H54 (cell line): ENCODE data around the gene CORIN.
"Not testable (repeated sequence)": the region's sequence is repeated elsewhere in the genome, so short reads cannot be mapped to it uniquely, and the experiment has no call there.

ENCODE experiments used
- DNase-seq: peaks from one replicate; pipeline ENCODE4 v3.0.0; 2011; ENCODE audit warnings: low spot score, mixed read lengths; ENCODE audit not compliant: insufficient read length
- FAIRE-seq: peaks from 3 replicates; lab custom pipeline; 2011; peaks lifted over from hg19 to GRCh38; lab: Jason Lieb, UNC
- POLR2A ChIP-seq: IDR thresholded peaks from 2 replicates; pipeline ENCODE4 v1.6.1; 2011; ENCODE audit warnings: low read depth, mild to moderate bottlenecking, low read length

The CORIN gene

DNA sequence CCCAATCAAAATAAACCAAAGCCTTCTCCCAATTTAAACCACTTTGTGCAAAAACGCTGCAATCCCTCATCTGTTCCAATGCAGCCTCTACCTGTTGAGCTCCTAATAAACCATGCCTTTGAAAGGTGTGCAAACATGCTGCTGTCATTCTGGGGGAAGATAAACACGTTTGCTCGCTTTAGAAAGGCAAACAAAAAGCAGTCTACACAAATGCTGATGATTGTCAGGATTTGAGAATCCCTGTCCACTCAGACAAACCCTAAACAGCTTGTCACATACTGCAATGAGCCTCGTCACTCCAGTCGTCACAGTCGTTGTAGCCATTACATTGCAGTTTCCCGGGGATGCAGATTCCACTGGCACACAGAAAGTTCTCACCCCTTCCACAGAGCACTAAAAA is 145.2 kb downstream of the CORIN start:
- no peak for FAIRE-seq
- no peak for TF ChIP-seq POLR2A

DNA sequence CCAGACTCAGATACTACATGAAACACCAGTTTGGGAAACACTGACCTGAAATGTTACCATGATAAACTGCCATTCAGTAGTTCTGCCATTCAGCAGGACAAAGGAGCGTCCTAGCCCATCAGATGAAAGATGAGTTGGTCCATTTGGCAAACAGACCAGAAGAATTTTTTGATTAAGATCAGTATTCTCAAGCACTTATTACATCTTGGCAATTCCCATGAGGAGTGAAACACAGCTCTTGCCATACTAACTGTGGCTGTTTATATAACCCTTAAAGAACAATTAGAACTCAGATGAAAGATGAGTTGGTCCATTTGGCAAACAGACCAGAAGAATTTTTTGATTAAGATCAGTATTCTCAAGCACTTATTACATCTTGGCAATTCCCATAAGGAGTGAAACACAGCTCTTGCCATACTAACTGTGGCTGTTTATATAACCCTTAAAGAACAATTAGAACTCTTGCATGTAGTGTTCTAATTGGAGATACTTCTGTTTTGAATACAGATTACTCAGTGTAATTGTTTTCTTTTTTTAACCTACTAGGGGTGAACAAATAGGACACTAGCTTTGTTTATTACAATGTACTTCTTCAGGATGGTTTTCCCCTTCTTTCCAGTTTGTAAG is 146.0 kb downstream of the CORIN start:
- not testable (repeated sequence) for FAIRE-seq, DNase-seq

More for the DNA sequence above, 145.2 kb downstream of the CORIN start:
- DNase-seq = no peak

DNA sequence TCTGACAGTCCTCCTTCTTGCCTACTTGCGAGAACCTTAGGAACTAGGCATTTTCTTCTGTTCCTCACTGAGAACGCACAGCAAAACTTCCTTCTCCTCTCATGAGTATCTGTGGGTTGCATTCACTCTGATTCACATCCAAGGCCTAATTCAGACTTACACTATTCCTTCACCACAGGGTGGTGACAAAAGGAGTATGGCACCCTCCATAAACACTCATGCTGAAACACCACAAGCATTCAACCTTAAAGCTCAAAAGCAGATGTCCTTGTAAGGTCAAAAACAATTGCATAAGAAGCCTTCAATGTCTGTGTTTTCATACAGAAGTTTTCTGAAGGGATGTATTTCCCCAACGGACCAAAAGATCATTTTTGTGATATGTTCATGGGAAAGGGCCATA is 147.3 kb downstream of the CORIN start:
- no peak for TF ChIP-seq POLR2A
- FAIRE-seq (no peak), DNase-seq (no peak)

DNA sequence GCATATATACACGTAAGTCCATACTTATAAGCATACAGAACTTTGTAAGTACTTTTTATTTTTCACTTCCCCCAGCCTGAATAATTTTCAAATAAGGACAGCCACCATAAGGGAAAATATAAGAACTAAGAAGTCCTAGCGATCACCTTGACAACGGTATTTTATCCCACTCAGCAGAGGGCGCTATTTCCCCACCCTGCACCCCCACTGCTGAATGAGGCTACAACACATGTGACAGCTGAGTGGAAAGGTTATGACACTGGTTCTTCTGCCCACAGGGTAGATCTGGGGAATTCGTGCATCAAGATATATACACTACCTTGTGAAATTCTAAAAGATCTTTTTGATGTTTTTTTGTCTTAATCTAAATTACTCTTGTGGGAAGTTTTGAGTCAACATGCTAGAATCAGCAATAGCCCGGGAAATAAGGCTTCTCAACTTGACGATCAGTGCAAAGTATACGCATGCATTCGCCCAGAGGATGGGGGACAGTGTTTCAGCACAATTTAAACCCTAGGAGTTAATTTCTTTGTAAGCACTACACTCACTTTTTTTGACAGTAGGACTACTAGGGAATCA is 151.5 kb downstream of the CORIN start:
- TF ChIP-seq POLR2A = no peak
- DNase-seq (no peak), FAIRE-seq (peak; percentile 57)

DNA sequence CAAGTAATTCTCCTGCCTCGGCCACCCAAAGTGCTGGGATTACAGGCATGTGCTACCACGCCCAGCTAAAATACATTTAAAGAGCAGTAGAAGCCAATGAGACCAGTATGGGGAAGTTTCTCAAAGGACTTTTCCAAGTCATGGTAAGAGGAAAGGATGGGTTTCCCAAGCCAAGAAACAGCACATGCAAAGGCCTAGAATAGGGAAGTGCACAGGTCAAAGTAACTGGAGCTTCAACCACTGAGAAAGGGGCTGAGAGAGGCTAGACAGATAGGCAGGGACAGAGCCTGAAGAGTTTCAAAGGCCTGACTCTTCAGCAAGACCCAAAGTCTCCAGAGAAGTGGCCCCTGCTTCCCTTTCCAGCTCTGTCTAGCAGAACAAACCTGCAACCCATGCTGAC is 162.1 kb downstream of the CORIN start:
- no peak for DNase-seq
- FAIRE-seq = no peak
- TF ChIP-seq POLR2A = no peak

DNA sequence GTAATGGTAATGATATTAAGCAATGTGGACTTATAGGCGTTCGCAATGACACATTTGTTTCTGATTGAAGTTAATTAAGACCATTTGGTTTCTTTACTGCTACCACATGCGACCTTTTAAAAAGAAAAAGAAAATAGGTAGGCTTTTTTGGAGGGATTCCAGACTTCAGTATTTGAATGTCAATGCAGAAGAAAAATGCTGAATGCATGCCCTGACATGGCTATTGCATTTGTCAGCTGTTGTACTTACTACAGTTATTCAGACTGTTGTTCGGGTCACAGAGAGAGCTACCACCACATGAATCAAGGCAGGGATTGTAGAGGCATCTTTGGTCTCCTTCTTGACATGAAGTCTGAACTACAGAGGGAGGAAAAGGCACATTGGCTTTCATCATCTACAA is 163.7 kb downstream of the CORIN start:
- TF ChIP-seq POLR2A = no peak
- no peak for FAIRE-seq

DNA sequence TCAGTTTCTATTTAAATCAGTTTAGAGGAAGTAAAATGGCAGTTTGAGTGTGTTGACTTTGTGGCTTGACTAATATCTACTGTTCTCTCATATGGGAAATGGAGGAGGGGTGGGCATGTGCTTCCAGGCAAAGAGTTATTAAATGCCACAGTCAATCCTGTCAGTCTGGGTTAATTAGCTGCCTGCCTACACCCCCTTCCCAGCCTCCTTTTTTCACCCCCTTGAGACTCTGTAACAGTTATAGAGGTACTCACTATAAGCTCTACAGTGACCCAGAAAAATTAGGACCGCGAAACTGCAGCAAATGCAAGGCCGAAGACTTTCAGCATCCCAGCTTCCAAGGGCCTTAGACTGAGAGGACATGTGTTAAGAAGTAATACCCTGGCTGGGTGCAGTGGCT is 165.2 kb downstream of the CORIN start:
- FAIRE-seq (no peak), DNase-seq (no peak)
- no peak for TF ChIP-seq POLR2A

More for the DNA sequence above, 163.7 kb downstream of the CORIN start:
- no peak for DNase-seq

DNA sequence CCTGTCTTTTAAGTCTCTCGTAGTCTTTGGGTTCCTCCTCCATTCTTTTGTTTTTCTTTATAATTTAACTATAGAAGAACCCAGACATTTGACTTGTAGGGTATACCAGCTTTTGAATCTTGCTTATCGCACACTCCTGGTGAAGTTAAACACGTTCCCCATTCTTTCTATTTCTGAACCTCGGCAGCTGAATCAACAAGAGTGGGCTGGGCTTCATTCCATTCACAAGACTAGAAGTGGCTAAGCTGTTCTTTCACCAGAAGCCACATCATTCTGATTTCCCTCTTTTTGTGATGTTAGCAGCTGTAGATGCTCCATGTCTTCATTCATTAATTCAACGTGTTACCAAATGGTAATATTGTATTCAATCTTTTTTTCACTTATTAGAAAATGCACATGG is 167.9 kb downstream of the CORIN start:
- TF ChIP-seq POLR2A = no peak
- no peak for DNase-seq
- FAIRE-seq = no peak

DNA sequence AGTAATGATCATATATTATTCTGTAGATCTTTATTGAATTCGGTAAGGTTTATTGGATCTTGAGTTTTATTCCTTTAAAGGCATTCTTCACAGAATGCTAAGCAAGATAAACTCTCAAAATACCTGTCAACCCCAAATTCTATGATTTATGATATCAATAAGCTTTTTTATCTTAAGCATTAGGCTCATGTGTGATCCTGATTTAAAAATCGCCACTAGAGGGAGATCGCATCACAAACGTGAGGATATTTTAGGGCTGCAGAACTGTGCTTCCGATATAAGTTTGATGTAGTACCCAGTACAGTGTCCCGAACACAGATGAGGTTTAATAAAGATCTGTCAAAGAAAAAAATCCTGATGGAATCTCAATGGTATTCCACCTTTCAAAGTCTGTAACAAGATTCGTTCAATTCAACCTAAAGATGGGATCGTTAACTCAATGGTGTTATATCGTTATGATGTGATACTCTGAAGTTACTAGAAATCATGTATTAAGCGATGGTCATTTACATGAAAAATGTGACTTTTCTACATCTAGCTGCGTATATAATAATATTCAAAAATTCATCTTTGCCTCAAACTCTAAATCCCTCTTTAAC is 169.0 kb downstream of the CORIN start:
- FAIRE-seq = no peak
- no peak for TF ChIP-seq POLR2A
- no peak for DNase-seq

DNA sequence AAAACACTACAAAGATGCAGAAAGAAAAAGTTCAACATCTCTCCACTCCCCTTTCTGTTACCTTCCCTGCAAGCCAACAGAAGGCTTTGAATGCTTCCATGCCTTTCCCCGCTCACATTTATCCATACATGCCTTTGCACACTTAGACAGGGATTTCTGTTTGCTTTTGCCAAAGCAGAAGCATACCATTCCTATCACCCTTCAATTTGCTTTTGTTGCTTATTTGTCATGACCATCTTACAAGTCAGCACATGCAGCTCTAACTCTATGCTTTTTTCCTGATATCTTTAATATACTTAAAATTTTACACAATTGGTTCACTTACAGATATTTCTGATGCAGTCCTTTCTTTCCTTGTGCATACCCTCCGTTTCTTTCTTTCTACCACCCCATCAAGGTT is 169.6 kb downstream of the CORIN start:
- FAIRE-seq (no peak), DNase-seq (no peak)
- no peak for TF ChIP-seq POLR2A

DNA sequence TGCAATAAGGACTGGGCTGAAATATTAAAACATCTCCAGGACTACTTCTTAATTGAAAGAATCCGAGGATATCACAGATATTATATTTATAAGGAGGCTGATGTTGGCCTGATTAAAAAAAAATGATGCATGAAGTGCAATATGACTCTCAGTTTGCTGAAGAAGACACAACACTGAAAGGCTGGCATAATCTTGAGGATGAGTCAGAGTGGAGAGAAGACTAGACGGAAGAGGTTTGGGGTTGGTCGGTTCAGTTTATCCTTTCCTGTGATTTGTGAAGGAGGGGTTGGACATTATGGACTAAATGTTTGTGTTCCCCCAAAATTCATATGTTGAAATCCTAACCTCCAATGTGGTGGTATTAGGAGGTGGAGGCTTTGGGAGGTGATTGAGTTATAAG is 170.3 kb downstream of the CORIN start:
- DNase-seq (no peak), FAIRE-seq (no peak)
- TF ChIP-seq POLR2A = no peak

DNA sequence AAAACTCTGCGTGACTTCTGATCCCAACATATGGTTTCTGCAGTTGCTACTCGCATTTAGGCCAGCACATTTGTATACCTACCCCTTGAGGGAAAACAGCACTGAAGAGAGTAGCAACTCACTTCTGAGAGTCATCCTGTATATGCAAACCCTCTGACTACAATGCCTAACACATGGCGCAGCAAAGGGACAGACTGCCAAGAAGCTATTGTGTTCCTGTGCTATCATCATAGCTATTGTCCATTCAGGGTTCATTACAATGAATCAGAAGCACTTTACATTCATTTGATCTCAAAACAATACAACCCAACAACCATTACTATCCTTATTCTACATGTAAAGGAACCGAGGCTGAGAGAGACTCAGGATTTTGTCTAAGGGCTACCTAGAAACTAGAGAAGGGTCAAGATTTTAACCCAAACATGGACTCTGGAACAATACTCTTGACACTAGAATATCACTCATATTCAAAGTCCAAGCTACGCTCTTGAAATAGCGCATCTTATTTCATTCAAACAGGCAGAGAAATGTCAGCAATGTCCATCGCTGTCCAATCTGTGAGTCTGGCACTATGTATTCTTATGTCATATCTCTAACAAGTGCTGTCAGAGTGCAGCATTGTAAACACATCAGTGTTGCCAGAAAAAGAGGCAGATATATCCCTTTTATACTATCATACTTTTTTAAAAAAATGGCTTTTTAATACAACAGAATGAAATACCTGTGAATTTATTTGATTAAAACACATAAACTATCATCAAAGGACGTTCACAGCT is 173.6 kb downstream of the CORIN start:
- DNase-seq (no peak), FAIRE-seq (no peak)
- no peak for TF ChIP-seq POLR2A

DNA sequence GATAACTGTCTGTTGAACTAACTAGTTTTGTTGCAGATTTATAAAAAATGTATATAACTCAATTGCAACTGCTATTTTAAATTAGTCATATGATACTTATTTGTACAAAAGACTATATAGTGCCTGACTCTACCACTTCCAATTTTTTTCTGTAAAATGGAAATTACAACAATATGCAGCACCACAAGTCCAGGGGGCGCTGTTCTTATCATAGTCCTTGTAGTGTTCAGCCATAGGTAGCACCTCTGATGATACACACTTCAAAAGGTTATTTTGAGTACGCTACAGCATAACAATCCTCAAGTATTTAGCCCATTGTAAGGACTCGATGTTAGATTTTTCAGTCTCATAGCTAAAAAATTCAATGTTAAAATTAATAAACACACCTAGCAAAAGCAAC is 174.9 kb downstream of the CORIN start:
- no peak for FAIRE-seq

DNA sequence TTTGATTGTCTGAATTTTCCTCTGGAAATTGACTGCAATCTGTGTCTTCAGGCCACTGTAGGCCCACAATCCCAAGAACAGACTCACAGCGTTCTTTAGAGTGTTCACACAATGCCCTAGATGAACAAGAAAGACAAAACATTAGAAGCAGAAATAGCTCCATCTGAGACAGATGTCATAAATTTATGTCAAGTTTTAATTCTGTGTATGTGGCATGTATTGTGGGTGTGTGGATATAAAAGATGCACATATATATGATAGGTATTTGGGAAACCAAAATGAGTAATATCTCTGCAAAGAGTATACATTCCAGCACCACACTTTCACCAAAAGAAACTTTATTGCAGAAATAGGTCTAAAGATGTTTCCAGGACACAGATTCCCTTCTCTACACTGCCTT is 176.1 kb downstream of the CORIN start:
- no peak for FAIRE-seq
- no peak for DNase-seq
- no peak for TF ChIP-seq POLR2A

More for the DNA sequence above, 174.9 kb downstream of the CORIN start:
- DNase-seq = no peak
- TF ChIP-seq POLR2A = no peak
